HG02885 (cell line): Measurements from ENCODE around the gene AEBP1.
A peak's percentile ranks its signal among the peaks of the same experiment; 100 is the strongest.
"Not testable (repeated sequence)": the region's sequence is repeated elsewhere in the genome, so short reads cannot be mapped to it uniquely, and the experiment has no call there.

Source experiments
- ATAC-seq: cut with Tn5 transposase; IDR thresholded peaks from one replicate; pipeline ENCODE4 v1.9.1; 2021; ENCODE audit warnings: mild to moderate bottlenecking; ENCODE audit not compliant: unreplicated experiment, poor library complexity

AEBP1 gene

DNA sequence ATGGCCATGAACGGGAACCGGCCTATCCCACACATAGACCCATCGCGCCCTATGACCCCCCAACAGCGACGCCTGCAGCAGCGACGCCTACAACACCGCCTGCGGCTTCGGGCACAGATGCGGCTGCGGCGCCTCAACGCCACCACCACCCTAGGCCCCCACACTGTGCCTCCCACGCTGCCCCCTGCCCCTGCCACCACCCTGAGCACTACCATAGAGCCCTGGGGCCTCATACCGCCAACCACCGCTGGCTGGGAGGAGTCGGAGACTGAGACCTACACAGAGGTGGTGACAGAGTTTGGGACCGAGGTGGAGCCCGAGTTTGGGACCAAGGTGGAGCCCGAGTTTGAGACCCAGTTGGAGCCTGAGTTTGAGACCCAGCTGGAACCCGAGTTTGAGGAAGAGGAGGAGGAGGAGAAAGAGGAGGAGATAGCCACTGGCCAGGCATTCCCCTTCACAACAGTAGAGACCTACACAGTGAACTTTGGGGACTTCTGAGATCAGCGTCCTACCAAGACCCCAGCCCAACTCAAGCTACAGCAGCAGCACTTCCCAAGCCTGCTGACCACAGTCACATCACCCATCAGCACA lies 9.7 kb downstream of the AEBP1 start:
- no peak for ATAC-seq

- ATAC-seq, result no peak
Measured at GRCh38 chr7:44114586-44115310, 10.6 kb downstream of the AEBP1 start.

DNA sequence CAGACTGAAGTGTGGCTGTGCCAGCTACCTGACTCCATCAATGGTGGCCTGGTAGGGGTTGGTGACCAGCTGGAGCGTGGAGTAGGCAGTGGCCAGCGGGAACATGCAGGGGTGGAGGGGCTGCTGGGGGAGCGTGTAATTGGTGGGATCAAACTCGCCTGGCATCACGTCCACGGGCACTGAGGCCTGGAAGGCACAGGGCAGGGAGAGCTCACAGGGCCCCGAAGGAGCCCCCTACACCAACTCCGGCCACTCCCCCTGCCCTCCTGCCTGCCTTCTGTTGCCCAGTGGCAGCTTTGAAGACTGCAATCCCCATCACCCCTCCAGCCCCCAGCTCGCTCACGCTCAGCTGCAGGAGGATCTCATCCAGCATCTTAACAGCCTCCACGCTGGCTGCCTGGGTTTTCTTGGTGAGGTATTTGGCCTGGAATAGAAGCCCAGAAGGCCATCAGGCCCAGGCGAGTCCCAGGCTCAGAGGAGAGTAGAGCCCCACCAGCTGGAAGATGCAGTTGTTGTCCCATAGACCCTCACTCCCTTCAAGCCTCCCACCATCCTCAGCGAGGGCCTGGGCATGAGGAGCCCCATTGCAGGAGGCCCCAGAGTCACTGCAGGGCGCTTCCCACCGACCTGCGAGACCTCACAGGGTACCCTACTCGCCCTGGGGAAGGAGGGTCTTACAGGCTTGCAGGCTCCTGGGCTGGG lies 12.1 kb downstream of the AEBP1 start:
- ATAC-seq, result no peak

GRCh38 chr7:44116789-44117666 lies 12.9 kb downstream of the AEBP1 start:
- no peak for ATAC-seq

- ATAC-seq, result no peak
Measured at GRCh38 chr7:44117801-44118429, 13.8 kb downstream of the AEBP1 start.

DNA sequence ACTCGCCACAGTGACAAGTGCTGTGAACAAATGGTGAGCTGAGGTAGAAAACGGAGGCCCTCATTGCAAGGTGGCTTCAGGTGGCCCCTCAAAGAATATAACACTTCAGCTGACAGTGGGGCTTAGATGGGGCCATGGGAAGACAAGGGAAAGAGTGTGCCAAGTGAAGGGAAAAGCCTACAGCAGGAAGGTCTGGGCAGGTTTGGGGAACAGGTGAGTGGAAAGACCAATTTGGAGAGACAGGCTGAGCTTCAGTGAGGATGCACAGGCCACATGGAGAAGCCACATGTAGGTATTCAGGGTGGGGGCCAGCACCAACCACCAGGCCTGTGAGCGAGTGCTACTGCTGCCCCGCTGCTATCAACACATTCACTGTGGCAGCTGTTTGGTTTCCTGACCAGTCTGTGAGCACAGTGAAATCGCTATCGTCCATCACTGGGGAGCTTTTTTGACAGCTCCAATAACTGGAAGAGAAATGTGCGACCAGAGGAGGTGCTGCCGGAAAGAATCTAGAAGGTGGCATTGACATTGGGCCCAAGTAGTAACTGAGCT lies 15.8 kb downstream of the AEBP1 start:
- ATAC-seq, result no peak

- ATAC-seq, result no peak
Measured at GRCh38 chr7:44120395-44120794, 16.2 kb downstream of the AEBP1 start.

GRCh38 chr7:44121761-44122420 lies 17.7 kb downstream of the AEBP1 start:
- no peak for ATAC-seq

GRCh38 chr7:44122529-44122928 lies 18.4 kb downstream of the AEBP1 start:
- ATAC-seq, result no peak

GRCh38 chr7:44123190-44124003 lies 19.3 kb downstream of the AEBP1 start, which contains the start of gene POLD2:
Gene POLD2 (minus strand): TSS chr7:44123548. CDS start chr7:44122053, 1,495 bp downstream.
- peak; percentile 98 for ATAC-seq

GRCh38 chr7:44124822-44125202 lies 20.7 kb downstream of the AEBP1 start:
- ATAC-seq, result no peak

DNA sequence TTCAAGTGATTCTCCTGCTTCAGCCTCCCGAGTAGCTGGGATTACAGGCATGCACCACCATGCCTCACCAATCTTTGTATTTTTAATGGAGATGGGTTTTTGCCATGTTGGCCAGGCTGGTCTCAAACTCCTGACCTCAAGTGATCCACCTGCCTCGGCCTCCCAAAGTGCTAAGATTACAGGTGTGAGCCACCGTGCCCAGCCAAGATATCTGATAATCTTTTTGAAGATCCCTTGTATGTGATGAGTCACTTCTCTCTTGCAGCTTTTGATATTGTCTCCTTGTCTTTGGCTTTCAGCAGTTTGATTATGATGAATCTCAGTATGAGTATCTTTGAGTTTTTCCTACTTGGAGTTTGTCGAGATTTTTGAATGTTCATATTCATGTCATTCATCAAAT lies 22.4 kb downstream of the AEBP1 start:
- ATAC-seq, result not testable (repeated sequence)

GRCh38 chr7:44127161-44127560 lies 23.0 kb downstream of the AEBP1 start:
- ATAC-seq, result no peak

DNA sequence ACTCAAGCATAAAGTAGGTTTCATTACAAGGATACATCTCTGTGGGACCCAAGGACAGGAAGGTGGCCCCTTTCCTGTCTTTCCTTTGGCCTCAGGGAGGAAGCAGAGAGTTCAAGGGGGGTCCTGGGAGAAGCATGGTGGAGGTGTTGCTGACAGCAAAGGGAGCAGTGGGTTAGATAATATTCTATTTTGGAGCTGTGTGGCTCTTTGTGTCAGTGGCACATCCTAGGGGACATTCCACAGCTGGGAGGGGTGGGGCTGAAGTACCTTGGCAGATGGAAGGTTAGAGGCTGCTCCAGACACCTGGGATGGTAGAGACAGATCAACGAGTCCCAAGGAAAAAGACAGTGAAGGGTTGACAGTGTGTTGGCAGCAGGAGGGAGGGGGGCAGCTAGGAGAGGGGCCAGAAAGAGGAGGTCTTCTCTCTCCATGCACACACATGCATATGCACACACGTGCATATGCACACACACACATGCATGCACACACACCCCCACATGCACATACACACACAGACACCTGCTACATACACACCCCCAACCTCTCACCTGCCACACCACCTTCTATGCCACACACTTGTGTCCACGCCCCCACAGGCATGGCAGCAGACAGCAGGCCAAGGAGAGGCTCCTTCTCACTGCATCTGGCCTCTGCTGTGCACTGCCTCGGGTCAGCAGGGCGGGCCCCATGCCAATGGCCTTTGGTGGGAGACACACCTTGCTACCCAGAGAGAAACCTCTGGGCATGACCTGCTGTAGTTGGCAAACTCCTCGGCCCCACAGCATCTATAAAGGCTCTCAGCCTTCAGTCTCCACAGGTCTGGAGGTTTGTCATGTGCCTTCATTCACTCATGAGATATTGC lies 24.8 kb downstream of the AEBP1 start:
- ATAC-seq, result no peak

DNA sequence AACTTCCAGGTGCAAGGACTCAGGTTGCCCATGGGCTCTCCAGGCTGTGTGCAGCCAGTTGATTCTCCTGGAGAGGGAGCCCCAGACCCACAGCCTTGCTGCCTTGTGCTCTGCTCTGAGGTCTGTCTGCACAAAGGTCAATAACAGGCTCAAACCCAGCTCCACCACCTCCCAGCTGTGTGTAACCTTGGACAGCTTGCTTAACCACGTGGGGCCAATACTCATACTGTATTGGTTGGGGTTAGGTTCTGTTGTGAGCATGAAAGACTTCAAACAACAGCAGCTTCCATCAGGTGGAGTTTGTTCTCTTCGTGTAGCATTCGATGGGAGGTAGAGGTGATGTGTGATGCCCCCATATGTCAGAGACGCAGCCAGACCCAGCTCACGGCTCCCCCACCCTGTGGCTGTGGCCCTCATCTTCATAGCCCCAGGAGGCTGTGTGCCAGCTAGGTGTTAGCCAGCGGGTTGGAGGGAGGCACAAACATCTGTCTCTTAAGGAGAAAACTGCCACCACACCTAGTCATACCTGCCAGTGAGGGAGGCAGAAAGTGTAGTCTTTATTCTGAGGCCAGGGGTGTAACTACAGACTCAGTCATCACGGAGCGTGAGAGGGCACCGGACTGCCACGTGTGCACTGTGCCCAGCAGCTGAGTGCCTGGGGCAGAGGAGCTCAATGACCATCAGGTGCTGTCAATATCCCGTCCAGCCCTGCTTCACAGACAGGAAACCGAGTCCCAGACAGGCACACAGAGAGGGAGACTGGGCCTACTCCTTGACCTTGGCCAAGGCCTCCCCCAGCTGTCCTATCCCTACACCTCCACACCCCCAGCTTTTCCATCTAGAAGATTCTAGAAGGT lies 27.3 kb downstream of the AEBP1 start:
- no peak for ATAC-seq

DNA sequence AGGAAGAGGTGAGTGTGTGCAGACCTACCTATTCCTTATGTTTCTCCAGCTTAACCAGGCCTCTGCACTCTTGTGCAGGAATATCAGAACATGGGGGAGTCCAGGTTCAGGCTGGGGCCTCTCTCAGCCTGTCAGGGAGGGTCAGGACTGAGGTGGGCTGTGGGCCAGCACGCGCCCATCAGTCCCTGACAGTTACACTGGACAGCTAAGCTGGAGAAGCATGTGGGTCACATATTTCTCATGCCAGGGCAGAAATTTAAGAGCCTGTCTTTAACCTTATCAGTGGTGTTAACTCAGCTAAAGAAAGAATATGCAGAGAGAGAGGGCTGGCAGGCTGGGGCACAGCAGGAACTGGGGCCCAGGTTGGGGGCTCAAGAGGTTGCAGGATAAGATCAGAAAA lies 27.9 kb downstream of the AEBP1 start:
- ATAC-seq, result no peak

DNA sequence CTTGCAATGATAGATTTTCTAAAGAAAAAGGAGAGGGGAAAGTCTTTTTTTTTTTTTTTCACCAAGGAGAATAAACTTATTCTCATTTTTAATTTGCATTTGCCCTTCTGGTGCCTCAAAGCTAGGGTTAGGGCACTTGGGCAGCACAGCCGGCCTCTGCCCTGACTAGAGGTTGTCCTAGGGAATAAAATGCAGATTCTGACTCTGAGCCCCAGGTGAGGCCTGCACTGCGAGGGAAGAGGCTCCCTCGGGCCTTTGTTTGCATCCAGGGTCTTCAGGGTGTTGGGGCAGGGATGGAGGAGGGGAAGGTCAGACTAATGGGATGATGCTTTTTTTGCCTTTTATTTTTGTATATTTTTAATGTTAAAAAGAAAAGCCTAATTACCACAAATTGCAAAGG lies 29.1 kb downstream of the AEBP1 start:
- ATAC-seq, result no peak
